ENCODE data around the gene STXBP5L. TPM values are rescaled to one million over a fixed set of nuclear protein-coding genes. Genes with fewer than 3 reads are reported as not detected.
"Not testable (repeated sequence)": the region's sequence is repeated elsewhere in the genome, so short reads cannot be mapped to it uniquely, and the experiment has no call there.

The STXBP5L gene
- total RNA-seq, 4 donors from 2014 or later, result not detected

GRCh38 chr3:121096953-121097352, 188.9 kb downstream of the STXBP5L start:
- DNase-seq (ENCODE audit: low spot score) (no peak), ATAC-seq (ENCODE audit: low FRiP score) (no peak)

DNA sequence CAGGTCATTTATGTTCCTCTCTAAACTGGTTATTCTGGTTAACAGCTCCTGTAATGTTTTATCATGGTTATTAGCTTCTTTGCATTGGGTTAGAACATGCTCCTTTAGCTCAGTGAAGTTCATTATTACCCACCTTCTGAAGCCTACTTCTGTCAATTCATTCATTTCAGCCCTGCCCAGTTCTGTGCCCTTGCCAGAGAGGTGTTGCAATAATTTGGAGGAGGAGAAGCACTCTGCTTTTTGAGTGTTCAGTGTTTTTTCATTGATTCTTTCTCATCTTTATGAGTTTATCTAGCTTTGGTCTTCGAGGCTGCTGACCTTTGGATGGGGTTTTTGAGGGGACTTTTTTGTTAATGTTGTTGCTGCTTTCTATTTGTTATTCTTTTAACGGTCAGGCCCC, 203.1 kb downstream of the STXBP5L start:
- not testable (repeated sequence) for ATAC-seq (ENCODE audit: low FRiP score); DNase-seq (ENCODE audit: low spot score)

More at GRCh38 chr3:121096953-121097352, 188.9 kb downstream of the STXBP5L start:
- TF ChIP-seq, protein P1, sequence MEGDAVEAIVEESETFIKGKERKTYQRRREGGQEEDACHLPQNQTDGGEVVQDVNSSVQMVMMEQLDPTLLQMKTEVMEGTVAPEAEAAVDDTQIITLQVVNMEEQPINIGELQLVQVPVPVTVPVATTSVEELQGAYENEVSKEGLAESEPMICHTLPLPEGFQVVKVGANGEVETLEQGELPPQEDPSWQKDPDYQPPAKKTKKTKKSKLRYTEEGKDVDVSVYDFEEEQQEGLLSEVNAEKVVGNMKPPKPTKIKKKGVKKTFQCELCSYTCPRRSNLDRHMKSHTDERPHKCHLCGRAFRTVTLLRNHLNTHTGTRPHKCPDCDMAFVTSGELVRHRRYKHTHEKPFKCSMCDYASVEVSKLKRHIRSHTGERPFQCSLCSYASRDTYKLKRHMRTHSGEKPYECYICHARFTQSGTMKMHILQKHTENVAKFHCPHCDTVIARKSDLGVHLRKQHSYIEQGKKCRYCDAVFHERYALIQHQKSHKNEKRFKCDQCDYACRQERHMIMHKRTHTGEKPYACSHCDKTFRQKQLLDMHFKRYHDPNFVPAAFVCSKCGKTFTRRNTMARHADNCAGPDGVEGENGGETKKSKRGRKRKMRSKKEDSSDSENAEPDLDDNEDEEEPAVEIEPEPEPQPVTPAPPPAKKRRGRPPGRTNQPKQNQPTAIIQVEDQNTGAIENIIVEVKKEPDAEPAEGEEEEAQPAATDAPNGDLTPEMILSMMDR (IDR thresholded peaks at IDR 0.05), result no peak

DNA sequence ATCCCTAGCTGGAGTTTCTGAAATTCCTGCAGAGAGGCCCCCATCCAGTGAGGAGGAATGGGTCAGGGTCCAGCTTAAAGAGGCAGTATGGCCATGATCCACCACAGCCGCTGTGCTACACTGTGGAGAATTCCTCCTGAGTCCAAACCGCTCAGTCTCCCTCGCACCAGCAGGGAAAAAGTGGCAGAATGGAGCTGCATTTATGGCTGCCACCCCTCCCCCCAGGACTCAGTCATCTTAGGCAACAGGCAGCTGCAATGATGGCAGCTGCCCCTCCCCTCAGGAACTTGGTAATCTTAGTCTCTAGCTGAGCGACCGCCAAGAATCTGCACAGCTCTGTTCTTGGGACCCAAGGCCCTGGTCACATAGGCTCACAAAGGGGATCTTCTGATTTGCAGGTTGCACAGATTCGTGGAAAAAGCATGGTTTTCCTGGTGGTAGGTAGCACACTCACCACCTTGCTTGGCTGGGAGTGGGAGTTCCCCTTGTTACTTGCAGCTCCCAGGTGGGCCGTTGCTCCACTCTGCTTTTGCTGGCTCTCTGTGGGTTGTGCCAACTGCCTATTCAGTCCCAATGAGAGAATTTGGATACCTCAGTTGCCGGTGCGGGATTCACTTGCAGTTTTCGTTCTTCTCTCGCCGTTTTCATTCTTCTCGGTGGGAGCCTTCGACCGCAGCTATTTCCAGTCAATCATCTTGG, 204.1 kb downstream of the STXBP5L start:
- no peak for DNase-seq (ENCODE audit: low spot score)
- ATAC-seq (ENCODE audit: low FRiP score), result no peak

DNA sequence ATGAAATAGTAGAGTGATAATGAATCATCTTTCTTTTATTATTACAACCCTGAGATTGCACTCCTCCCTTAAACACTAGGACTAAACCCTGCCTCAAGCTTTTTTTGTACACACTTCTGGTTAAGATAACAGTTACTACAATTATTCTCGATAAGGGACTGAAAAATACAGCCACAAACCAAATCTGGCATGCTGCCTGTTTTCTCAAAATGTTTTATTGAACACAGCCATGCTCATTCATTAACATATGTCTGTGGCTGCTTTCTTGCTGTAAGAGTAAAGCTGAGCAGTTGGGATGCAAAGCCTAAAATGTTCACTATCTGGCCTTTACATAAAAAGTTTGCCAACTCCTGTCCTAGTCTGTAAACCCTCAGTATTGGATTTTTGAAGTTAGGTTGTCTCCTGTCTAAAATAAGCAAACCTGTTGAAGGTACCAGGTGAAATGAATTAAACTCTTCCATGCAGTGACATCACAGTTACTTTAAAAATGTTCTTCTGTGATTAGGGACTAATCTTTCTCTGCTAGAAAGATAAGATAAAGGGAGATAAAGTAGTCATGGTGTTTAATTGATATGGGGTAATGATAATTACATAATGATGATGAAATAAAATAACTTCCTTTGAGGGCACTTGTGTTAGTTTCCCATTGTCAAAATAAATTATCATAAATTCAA, 218.2 kb downstream of the STXBP5L start:
- DNase-seq (ENCODE audit: low spot score), result no peak
- ATAC-seq (ENCODE audit: low FRiP score), result no peak

More for the DNA sequence above, 204.1 kb downstream of the STXBP5L start:
- TF ChIP-seq, protein P1 (IDR thresholded peaks at IDR 0.05), result no peak

DNA sequence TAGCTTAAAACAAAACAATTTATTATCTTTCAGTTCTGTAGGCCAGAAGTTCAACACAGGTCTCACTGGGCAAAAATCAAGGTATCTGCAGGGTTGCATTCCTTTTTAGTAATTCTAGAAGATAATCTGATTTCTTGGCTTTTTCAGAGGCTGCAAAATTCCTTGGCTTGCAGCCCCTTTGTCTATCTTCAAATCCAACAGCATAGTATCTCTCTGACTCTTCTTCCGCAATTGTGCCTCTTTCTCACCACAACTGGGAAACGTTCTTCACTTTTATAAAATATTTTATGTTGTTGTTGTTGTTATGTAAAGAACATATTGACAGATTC, 218.7 kb downstream of the STXBP5L start:
- DNase-seq (ENCODE audit: low spot score) (no peak), ATAC-seq (ENCODE audit: low FRiP score) (no peak)
- TF ChIP-seq, protein P1 (IDR thresholded peaks at IDR 0.05), result no peak

More for the DNA sequence above, 218.2 kb downstream of the STXBP5L start:
- TF ChIP-seq, protein P1 (IDR thresholded peaks at IDR 0.05), result no peak

GRCh38 chr3:121152573-121152972, 244.6 kb downstream of the STXBP5L start:
- DNase-seq (ENCODE audit: low spot score) (no peak), ATAC-seq (ENCODE audit: low FRiP score) (no peak)
- TF ChIP-seq, protein P1 (IDR thresholded peaks at IDR 0.05), result no peak

DNA sequence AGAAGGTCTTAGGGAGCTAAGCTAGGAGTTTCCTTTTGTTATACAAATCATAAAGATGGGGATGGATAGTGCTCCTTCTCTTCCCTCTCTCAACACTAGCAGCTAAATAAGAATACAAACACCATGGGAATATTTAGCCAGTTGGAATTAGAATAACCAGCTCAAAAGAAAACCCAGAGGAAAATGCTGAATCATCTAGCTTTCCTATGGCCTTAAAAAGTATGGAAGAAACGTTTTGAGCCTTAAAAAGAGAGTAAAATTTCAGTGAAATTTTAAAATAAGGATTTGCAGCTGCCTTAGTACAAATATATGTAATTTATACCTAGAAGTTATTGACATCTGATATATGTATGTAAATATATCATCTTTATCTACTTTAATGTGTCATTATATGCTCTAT, 245.8 kb downstream of the STXBP5L start:
- TF ChIP-seq, protein P1 (IDR thresholded peaks at IDR 0.05), result no peak
- DNase-seq (ENCODE audit: low spot score) (no peak), ATAC-seq (ENCODE audit: low FRiP score) (no peak)

Measured in omental fat pad (tissue), 4 donors.